Panc1 (cell line): Measurements from ENCODE around the gene POTEI.
"Not testable (repeated sequence)": the region's sequence is repeated elsewhere in the genome, so short reads cannot be mapped to it uniquely, and the experiment has no call there.

Experiments
- CTCF ChIP-seq: fragments of 450-650 bp; IDR thresholded peaks from 2 replicates; pipeline ENCODE4 v1.5.1; 2017; ENCODE audit warnings: mild to moderate bottlenecking
- POLR2AphosphoS5 ChIP-seq: IDR thresholded peaks from 2 replicates; pipeline ENCODE4 v1.6.1; 2012; ENCODE audit warnings: mild to moderate bottlenecking, low read depth, low read length, moderate library complexity
- SIN3A ChIP-seq: IDR thresholded peaks from 2 replicates; pipeline ENCODE4 v1.6.1; 2012; ENCODE audit warnings: low read depth, mild to moderate bottlenecking, low read length, moderate library complexity, borderline replicate concordance; ENCODE audit not compliant: insufficient read depth

- TF ChIP-seq CTCF, SIN3A, POLR2AphosphoS5: not testable (repeated sequence)
These were observed 55.0 kb downstream of the POTEI start for GRCh38 chr2:130453955-130454711.
